Testis (tissue), 3 donors: ENCODE data around the gene MINDY4. TPM values are rescaled to one million over a fixed set of nuclear protein-coding genes. Genes with fewer than 3 reads are reported as not detected.
A peak's percentile ranks its signal among the peaks of the same experiment; 100 is the strongest.

Experiments used
- DNase-seq: peaks from one replicate; pipeline ENCODE4 v3.0.0-alpha.2; 2019
- H3K27ac ChIP-seq, 2 donors: fragments of 200-600 bp; sonication (generic); one replicate each; pipeline ENCODE4 v1.5.1; 2019
- H3K27me3 ChIP-seq: fragments of 200-600 bp; sonication (generic); one replicate; pipeline ENCODE4 v1.5.1; 2019
- H3K36me3 ChIP-seq: fragments of 200-600 bp; sonication (generic); one replicate; pipeline ENCODE4 v1.5.1; 2017; ENCODE audit warnings: low read depth; ENCODE audit errors: missing control alignments
- H3K4me1 ChIP-seq: fragments of 200-600 bp; sonication (generic); one replicate; pipeline ENCODE4 v1.5.1; 2019
- H3K4me3 ChIP-seq, 2 donors: fragments of 200-600 bp; sonication (generic); one replicate each; pipeline ENCODE4 v1.5.1; 2017 to 2019
- H3K9me3 ChIP-seq: fragments of 200-600 bp; sonication (generic); one replicate; pipeline ENCODE4 v1.5.1; 2017
- POLR2A ChIP-seq: fragments of 450-650 bp; IDR thresholded peaks from one replicate; pipeline ENCODE4 v1.6.1; 2017; ENCODE audit warnings: antibody characterized with exemption, mild to moderate bottlenecking, moderate library complexity
- WGBS, 2 donors: methylation state at CpG; one replicate each; pipeline ENCODE4 v1.1.5; 2018; 5-methylcytosine and 5-hydroxymethylcytosine counted together
- intact Hi-C: fragments of 100-400 bp; cut with DNase I; formaldehyde crosslinking; loops from one replicate; pipeline ENCODE4 v1.15.1; 2023; ENCODE audit warnings: low total_unique reads
- polyA plus RNA-seq: library from polyadenylated mRNA; stranded (reverse); fragments of 350-450 nt; fragmentation: Illumina TruSeq; extraction: RNeasy Lipid Tissue Mini Kit (QIAGEN cat#74804); gene quantifications from one replicate; pipeline ENCODE4 v1.2.3, GENCODE V29; 2014; ENCODE audit warnings: low read depth, low replicate concordance; ENCODE audit not compliant: insufficient read depth
- total RNA-seq, 2 donors: library from RNA; depleted of rRNA; stranded (reverse); fragments of >200 nt; gene quantifications; one replicate each; pipeline ENCODE4 v1.2.3, GENCODE V29; 2016
- TF ChIP-seq, protein P1 (sequence below), 3 experiments: fragments of 450-650 bp in 2 of 3; fragments of 200-600 bp in 1 of 3; sonication (generic) in 1 of 3; IDR thresholded peaks; one replicate each; pipeline ENCODE4 v1.5.1; 2016 to 2019; ENCODE audit warnings: antibody characterized with exemption in 3 of 3, mild to moderate bottlenecking in 2 of 3, moderate library complexity in 1 of 3

The MINDY4 gene
- total and polyA plus RNA-seq, 3 donors from 2014 or later: 25.3 to 51.7 (median 47.6) TPM

DNA sequence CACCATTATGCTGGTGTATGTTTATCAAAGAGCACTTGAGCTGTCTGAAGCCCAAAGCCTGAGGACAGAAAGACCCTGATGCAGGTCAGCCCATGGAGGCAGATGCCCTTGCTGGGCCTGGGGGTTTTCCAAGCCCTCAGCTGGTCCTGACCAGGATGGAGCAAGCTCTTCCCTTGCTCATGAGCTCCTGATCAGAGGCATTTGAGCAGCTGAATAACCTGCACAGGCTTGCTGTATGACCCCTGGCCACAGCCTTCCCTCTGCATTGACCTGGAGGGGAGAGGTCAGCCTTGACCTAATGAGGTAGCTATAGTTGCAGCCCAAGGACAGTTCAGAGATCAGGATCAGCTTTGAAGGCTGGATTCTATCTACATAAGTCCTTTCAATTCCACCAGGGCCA lies 153.4 kb downstream of the MINDY4 start:
- H3K4me1 ChIP-seq: no peaks in the 10 kb centered on the region
- DNase-seq: peak; percentile 2
- H3K36me3 ChIP-seq: no peaks in the 10 kb centered on the region

DNA sequence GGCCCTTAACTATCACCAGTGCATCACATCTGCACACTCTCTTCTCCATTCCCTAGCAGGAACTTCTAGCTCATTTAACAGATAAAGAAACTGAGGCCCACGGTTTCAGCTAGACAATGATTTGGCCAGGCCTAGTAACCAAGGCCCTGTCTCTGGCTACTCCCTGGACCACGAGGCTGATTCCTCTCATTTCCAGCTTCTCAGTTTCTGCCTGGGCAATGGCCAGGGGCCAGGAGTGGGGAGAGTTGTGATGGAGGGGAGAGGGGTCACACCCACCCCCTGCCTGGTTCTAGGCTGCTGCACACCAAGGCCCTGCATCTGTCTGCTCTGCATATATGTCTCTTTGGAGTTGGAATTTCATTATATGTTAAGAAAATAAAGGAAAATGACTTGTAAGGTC lies 153.9 kb downstream of the MINDY4 start:
- no peak overlapping the region for H3K27ac ChIP-seq
- no peaks in the 10 kb centered on the region for H3K36me3 ChIP-seq
- DNase-seq: peak; percentile 1
- intact Hi-C loops: no loop called here
- TF ChIP-seq POLR2A: no peak
- TF ChIP-seq, protein P1, sequence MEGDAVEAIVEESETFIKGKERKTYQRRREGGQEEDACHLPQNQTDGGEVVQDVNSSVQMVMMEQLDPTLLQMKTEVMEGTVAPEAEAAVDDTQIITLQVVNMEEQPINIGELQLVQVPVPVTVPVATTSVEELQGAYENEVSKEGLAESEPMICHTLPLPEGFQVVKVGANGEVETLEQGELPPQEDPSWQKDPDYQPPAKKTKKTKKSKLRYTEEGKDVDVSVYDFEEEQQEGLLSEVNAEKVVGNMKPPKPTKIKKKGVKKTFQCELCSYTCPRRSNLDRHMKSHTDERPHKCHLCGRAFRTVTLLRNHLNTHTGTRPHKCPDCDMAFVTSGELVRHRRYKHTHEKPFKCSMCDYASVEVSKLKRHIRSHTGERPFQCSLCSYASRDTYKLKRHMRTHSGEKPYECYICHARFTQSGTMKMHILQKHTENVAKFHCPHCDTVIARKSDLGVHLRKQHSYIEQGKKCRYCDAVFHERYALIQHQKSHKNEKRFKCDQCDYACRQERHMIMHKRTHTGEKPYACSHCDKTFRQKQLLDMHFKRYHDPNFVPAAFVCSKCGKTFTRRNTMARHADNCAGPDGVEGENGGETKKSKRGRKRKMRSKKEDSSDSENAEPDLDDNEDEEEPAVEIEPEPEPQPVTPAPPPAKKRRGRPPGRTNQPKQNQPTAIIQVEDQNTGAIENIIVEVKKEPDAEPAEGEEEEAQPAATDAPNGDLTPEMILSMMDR (IDR thresholded peaks at IDR 0.05): no peak
- WGBS, 2 donors: 70 to 71% methylated on average over 2 of the region's 2 CpGs
- no peaks in the 10 kb centered on the region for H3K4me1 ChIP-seq
- no peak overlapping the region for H3K4me3 ChIP-seq
- no peaks in the 10 kb centered on the region for H3K27me3 ChIP-seq
- no peaks in the 10 kb centered on the region for H3K9me3 ChIP-seq

More for the DNA sequence above, 153.4 kb downstream of the MINDY4 start:
- TF ChIP-seq, protein P1 (IDR thresholded peaks at IDR 0.05): no peak
- H3K27ac ChIP-seq: no peak overlapping the region
- H3K4me3 ChIP-seq: no peak overlapping the region
- H3K27me3 ChIP-seq: no peaks in the 10 kb centered on the region
- intact Hi-C loops: no loop called here
- no peaks in the 10 kb centered on the region for H3K9me3 ChIP-seq

DNA sequence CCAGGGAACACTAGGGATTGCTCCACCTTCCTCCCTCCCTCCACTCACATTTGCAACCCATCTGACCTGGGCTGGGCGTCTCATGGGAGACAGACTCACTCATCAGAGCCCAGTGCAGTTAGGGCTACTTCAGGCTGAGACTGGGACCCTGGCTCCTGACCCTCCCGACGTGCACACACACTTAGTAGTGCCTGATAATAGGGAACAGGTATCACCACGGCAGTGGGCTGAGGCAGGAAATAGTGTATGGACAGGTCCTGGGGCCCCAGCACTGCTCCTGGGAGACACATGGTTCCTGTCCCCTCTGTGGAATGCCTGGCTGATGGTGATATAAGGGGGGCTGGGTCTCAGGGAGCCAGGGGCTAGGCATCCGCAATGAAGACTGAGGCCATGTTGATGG lies 154.7 kb downstream of the MINDY4 start:
- Histone ChIP-seq H3K4me3 (no peak overlapping the region), H3K9me3 (no peaks in the 10 kb centered on the region), H3K27ac (no peak overlapping the region), H3K27me3 (no peaks in the 10 kb centered on the region), H3K4me1 (no peaks in the 10 kb centered on the region), H3K36me3 (no peaks in the 10 kb centered on the region)
- peak; percentile 5 for DNase-seq
- WGBS, 2 donors: 95 to 97% methylated on average over 4 to 5 of the region's 5 CpGs
- intact Hi-C loops: no loop called here
- TF ChIP-seq, protein P1 (IDR thresholded peaks at IDR 0.05): no peak
- no peak for TF ChIP-seq POLR2A

DNA sequence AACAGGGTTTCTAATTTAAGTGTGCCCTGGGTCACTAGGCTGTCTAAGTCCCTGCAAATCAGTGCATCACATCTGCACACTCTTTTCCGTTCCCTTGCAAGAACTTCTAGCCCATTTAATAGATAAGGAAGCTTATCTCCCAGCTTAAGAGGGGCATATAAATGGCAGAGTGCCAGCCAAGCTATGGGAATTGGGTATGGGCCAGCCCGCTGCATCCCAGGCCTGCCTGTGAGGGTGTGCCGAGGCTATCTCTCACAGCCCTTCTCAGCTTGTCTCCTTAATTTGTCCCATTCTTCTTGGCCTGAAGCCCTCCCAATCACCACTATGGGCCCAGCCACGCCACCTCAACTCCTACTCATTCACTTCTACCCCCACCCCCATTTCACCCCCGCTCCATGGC lies 155.1 kb downstream of the MINDY4 start:
- no peaks in the 10 kb centered on the region for H3K9me3 ChIP-seq
- H3K36me3 ChIP-seq: no peaks in the 10 kb centered on the region
- no peak overlapping the region for H3K4me3 ChIP-seq
- H3K27me3 ChIP-seq: no peaks in the 10 kb centered on the region
- no peak overlapping the region for H3K27ac ChIP-seq
- 78 to 91% methylated on average over 5 of the region's 5 CpGs for WGBS, 2 donors
- no peak for TF ChIP-seq POLR2A
- TF ChIP-seq, protein P1 (IDR thresholded peaks at IDR 0.05): no peak
- DNase-seq: peak; percentile 7
- H3K4me1 ChIP-seq: no peaks in the 10 kb centered on the region
- intact Hi-C loops: no loop called here

DNA sequence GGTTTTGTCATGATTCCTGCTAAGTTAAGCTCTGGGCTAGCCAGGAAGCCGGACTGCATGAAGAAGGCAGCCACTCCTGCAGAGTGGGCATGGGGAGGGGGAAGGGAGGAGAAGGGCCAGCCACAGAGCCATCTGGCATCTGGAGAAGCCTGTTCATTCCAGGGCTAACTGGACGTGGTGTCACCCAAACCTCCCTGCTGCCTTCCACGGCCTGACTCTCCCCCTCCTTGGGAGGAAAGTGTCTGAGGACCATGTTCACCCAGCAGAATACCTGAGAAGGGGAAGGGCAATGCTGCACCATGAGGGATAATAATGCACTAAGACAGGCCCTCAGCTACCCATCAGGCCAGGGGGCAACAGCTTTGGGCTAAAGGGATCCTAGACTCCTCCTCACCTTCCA lies 155.8 kb downstream of the MINDY4 start:
- Histone ChIP-seq H3K4me1 (no peaks in the 10 kb centered on the region), H3K36me3 (no peaks in the 10 kb centered on the region), H3K4me3 (no peak overlapping the region), H3K9me3 (no peaks in the 10 kb centered on the region), H3K27me3 (no peaks in the 10 kb centered on the region), H3K27ac (no peak overlapping the region)
- 98 to 100% methylated on average over 2 to 3 of the region's 3 CpGs for WGBS, 2 donors
- intact Hi-C loops: no loop called here
- peak; percentile 2 for DNase-seq
- no peak for TF ChIP-seq POLR2A
- TF ChIP-seq, protein P1 (IDR thresholded peaks at IDR 0.05): no peak
